ENCODE results near the gene TAS2R60. TPM values are rescaled to one million over a fixed set of nuclear protein-coding genes. Genes with fewer than 3 reads are reported as not detected.

Gene TAS2R60, protein sequence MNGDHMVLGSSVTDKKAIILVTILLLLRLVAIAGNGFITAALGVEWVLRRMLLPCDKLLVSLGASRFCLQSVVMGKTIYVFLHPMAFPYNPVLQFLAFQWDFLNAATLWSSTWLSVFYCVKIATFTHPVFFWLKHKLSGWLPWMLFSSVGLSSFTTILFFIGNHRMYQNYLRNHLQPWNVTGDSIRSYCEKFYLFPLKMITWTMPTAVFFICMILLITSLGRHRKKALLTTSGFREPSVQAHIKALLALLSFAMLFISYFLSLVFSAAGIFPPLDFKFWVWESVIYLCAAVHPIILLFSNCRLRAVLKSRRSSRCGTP
- total RNA-seq, result not detected in 2 replicates

DNA sequence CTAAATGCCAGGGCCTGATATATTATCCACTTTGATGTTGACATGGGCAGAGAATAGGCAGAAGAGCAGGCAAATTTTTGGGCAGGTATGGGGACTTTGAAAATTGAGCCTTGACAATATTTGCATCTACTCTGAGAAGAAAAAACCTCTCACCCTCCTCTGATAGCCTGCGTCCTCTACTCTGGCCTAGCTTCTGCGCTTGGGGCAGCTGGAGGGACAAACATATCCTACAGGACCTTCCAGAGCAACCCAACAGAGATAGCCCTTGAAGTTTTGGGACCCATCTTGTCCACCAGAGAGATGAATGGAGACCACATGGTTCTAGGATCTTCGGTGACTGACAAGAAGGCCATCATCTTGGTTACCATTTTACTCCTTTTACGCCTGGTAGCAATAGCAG is at the start of gene TAS2R60:
Gene TAS2R60, plus strand, starts transcription at position 301 of the 400 bp plus-strand sequence. Its CDS starts 0 bp downstream, at position 301.

DNA sequence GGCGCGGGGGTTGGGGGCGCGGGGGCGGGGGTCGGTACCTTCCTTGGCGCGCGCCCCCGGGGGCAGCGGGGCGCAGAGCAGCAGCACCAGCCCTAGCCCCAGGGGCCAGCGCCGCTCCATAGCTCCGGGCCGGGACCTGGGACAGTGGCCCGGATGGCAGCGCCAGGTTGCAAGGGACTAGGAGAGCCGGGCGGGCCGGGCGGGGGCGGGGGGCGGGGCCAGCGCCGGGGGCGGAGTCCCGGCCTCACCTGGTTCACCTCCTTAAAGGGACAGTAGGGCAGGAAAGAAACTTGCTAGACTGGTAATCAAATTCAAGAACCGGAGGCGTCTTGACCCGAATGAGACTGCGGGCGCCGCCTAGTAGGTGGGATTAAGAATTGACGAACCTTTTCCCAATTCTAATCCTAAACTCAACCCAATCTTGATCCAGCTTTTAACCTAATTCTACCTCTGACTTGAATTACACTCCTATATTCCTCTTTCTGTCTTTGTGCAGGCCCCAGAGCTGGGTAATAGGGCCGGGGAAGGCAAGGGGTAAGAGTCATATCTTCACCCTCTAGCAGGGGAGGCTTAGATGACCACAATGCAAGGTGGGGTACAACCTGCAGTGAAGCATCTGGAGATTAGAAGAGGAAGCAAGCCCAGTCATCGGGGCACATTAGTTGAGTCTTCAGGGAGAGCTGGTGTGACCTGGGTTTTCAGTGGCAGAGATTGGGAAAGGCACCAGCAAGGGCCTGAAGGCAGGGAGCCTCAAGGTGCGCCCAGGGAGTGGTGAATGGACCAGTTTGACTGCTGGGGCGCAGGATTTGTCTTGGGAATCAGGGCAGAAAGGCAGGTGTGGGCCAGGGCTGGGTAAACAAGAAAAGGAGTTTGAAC is 34.3 kb upstream of the TAS2R60 start, which contains the start of gene EPHA1:
Gene EPHA1, minus strand, starts transcription at position 171 of the 876 bp plus-strand sequence. Its CDS starts 51 bp downstream, at position 120.

DNA sequence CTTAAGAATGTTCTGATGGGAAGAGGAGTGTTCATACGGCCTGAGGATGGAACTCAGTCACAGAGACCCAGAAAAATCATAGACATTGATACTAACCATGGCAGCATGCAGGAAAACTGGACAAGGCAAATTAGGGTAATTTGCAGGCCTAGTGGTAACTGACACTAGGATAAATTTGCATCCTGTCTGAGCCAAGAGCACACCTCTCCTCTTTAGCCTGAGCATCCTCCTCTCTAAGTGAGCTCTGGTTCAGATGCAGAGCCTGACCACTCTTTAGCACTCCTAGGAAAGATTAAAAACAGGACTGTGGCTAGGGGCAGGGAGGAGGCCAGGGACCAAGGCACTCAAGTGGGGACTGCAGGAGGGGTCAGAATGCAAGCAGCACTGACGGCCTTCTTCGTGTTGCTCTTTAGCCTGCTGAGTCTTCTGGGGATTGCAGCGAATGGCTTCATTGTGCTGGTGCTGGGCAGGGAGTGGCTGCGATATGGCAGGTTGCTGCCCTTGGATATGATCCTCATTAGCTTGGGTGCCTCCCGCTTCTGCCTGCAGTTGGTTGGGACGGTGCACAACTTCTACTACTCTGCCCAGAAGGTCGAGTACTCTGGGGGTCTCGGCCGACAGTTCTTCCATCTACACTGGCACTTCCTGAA is 34.4 kb downstream of the TAS2R60 start, which contains the start of gene TAS2R41:
Gene TAS2R41, plus strand, starts transcription at position 373 of the 650 bp plus-strand sequence. Its CDS starts 0 bp downstream, at position 373.

Other genes with a start within 250 kb of the TAS2R60 start
- gene TAS2R40, start 221.4 kb upstream of the TAS2R60 start, total RNA-seq, result not detected in 2 replicates
- gene GSTK1, start 180.0 kb upstream of the TAS2R60 start, total RNA-seq, result 82.7 and 96.0 TPM in 2 replicates
- gene TMEM139, start 158.5 kb upstream of the TAS2R60 start, total RNA-seq, result 3.2 and 8.7 TPM in 2 replicates
- gene CASP2, start 155.1 kb upstream of the TAS2R60 start, total RNA-seq, result 14.4 TPM in 2 replicates
- 0.21 TPM in 1 of 2 replicates, not detected in the other for gene CLCN1, start 127.3 kb upstream of the TAS2R60 start, total RNA-seq
- 0.35 and 0.56 TPM in 2 replicates for gene FAM131B, start 80.7 kb upstream of the TAS2R60 start, total RNA-seq
- 80.0 and 105 TPM in 2 replicates for gene ZYX, start 62.1 kb upstream of the TAS2R60 start, total RNA-seq
- 74.0 and 87.5 TPM in 2 replicates for gene EPHA1, start 34.6 kb upstream of the TAS2R60 start, total RNA-seq
- gene TAS2R41, start 34.4 kb downstream of the TAS2R60 start, total RNA-seq, result not detected in 2 replicates
- gene CTAGE15, start 128.3 kb downstream of the TAS2R60 start, total RNA-seq, result 0.51 and 1.6 TPM in 2 replicates
- gene TCAF2, start 177.5 kb downstream of the TAS2R60 start, total RNA-seq, result 4.7 and 6.6 TPM in 2 replicates